Fibroblast of lung (primary cell): Measurements from ENCODE around the gene CAPS2.

Experiments
- CTCF ChIP-seq, 2 donors: IDR thresholded peaks in 1 of 2; conservative IDR thresholded peaks in 1 of 2; 1 replicate in 1 of 2; 2 replicates in 1 of 2; pipeline ENCODE4 v1.5.1; 2011 to 2012; ENCODE audit warnings: low read length in 2 of 2, control low read depth in 1 of 2, inconsistent platforms in 1 of 2, low read depth in 1 of 2, mild to moderate bottlenecking in 1 of 2
- EZH2 ChIP-seq: IDR thresholded peaks from 2 replicates; pipeline ENCODE4 v1.5.1; 2012; ENCODE audit warnings: low read length, control low read depth, mild to moderate bottlenecking; ENCODE audit errors: missing control alignments

- TF ChIP-seq CTCF (conservative IDR thresholded peaks at IDR 0.05 in 1 of 2, IDR thresholded peaks at IDR 0.05 in 1 of 2; ENCODE audit: low read depth in 1 of 2, low read length in 2 of 2), result no peak
- TF ChIP-seq EZH2, result no peak
Observed at GRCh38 chr12:75322464-75322863, 7.7 kb downstream of the CAPS2 start.
